Adipose tissue (tissue), 3 donors: ENCODE results near the gene ARHGAP25. TPM values are rescaled to one million over a fixed set of nuclear protein-coding genes. Genes with fewer than 3 reads are reported as not detected.

Experiments
- H3K27ac ChIP-seq: one replicate; pipeline ENCODE4 v1.5.1; 2013; ENCODE audit warnings: low read depth, low read length
- WGBS, 3 donors: extraction: QIAGEN DNeasy Blood & Tissue Kit; methylation state at CpG; one replicate each; pipeline ENCODE4 v1.1.7; 2013; 5-methylcytosine and 5-hydroxymethylcytosine counted together
- polyA plus RNA-seq, 3 donors: library from polyadenylated mRNA; stranded (reverse); fragments of 200-250 nt; gene quantifications; one replicate each; pipeline ENCODE4 v1.2.3, GENCODE V29; 2013
- donor health status: healthy with polysubstance abuse.
- donor health status: Bipolar disorder and iron deficiency.
- donor health status: healthy.

Gene ARHGAP25, protein sequence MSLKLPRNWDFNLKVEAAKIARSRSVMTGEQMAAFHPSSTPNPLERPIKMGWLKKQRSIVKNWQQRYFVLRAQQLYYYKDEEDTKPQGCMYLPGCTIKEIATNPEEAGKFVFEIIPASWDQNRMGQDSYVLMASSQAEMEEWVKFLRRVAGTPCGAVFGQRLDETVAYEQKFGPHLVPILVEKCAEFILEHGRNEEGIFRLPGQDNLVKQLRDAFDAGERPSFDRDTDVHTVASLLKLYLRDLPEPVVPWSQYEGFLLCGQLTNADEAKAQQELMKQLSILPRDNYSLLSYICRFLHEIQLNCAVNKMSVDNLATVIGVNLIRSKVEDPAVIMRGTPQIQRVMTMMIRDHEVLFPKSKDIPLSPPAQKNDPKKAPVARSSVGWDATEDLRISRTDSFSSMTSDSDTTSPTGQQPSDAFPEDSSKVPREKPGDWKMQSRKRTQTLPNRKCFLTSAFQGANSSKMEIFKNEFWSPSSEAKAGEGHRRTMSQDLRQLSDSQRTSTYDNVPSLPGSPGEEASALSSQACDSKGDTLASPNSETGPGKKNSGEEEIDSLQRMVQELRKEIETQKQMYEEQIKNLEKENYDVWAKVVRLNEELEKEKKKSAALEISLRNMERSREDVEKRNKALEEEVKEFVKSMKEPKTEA
- 10 to 100 TPM in 1 of 3 donors, 1 to 10 TPM in 2; 1.4 to 13.4 (median 7.2) TPM for polyA plus RNA-seq

GRCh38 chr2:68734688-68735525, at the start of gene ARHGAP25:
ARHGAP25 (plus strand) TSS chr2:68734811; CDS start chr2:68735200, 389 bp downstream.
- no peak within 1 kb of the TSS for H3K27ac ChIP-seq
- WGBS, 3 donors, result 40 to 71% (median 50%) methylated on average over 12 of the region's 12 CpGs

GRCh38 chr2:68686178-68686577, 48.4 kb upstream of the ARHGAP25 start:
- H3K27ac ChIP-seq, result no peak overlapping the region
- 71 to 86% (median 83%) methylated on average over 5 of the region's 5 CpGs for WGBS, 3 donors

DNA sequence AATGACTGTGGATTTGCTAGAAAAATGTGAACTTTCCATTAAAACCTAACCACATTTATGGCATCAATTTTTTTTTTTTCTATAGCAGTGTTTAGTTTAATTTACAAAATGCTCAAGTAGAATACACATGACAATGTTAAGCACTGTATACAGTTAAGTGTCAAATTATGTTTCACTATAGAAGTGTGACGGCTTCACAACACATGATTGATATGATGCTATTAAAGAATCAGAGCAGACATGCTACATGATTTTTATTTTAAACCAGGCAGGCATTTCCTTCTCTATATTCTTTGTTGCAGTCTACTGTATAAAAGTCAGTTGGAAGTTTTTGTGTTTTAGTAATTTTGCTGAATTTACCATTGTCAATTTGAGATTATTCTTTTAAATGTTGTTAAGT, 47.6 kb upstream of the ARHGAP25 start:
- no peak overlapping the region for H3K27ac ChIP-seq
- 89 to 93% (median 93%) methylated on average over 1 of the region's 1 CpG for WGBS, 3 donors

DNA sequence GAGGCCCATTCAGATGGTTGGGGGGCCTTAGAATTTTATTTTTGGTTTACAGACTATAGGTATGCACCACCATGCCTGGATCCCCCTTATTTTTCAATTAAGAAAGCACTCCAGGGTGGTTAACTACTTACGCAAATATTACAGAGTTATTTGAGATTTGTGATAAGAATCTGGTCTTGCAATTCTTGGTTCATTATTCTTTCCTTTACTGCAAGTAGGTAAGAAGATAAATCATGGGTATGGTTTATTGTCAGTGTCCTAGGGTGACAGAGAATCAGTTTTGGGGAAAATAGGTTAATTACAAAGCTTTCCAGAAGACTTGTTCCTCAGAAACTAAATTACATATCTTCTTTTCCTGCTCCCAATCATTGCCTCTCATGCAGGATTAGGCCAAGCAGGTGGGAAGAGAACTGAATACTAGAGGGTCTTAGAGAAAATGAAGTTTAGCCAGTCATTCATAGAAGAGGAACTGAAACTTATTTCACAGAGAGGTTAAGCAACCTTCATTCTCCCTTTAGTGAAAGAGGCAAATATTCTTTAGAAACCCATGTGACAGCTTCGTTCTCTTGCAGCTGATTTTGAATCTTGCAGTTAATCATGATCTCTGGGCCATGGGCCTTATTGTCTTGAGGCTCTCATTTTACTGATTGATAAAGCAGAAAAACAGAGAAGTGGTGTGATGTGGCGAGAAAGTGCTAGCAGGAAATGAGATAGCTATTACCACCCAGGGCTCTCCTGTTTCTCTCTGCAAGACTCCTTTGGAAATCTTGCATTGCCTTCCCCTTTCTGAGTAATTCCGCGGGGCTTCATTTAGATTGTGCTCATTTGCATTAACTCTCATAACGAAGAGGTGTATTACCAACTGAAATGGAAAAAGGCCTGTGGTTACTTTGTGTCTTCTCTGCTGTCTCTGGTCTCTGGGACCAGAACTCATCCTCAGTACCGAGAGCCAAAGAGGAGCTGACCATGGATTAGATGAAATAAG, 44.8 kb upstream of the ARHGAP25 start:
- H3K27ac ChIP-seq, result no peak overlapping the region
- WGBS, 3 donors, result 39 to 59% (median 58%) methylated on average over 7 of the region's 7 CpGs

- no peak overlapping the region for H3K27ac ChIP-seq
- WGBS, 3 donors, result 70 to 87% (median 74%) methylated on average over 3 of the region's 3 CpGs
Measured at GRCh38 chr2:68690851-68691250, 43.8 kb upstream of the ARHGAP25 start.

DNA sequence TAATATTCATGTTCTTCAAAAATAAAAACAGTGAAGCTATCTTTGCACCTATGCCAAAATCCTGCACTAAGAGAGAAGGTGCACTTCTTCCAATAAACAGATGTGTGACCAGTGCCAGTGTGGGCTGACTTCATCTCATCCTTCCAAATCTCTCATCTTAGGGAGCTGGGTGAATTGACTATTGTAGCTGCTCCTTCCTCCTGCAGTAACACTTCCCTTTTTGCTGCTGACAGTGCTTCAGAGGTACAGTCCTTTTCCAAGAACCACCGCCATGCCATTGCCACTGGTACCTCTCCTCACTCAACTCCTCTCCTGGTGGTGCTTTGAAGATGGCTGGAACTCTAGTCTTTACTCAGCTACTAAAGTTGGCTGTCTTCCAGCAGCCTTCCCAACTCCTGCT, 42.1 kb upstream of the ARHGAP25 start:
- 56 to 96% (median 75%) methylated on average over 1 of the region's 1 CpG for WGBS, 3 donors
- H3K27ac ChIP-seq, result no peak overlapping the region

DNA sequence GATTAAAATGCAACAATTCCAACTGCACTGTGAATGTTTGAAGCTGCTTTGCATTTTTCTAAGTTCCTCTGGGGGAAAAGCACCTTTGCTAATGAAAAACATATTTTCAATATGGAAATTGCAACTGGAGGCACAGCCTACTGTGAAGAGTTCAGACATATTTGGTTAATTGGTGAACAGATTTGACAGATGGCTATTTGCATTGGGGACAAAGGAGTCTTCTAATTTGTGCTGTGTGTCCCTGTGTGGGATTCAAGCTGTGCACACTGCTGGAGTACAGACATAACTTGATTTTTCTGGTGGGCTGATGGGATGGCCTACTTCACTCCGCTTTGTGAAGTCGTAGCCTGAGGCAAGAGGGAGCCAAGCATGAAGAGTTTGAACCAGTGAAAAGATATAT, 40.7 kb upstream of the ARHGAP25 start:
- H3K27ac ChIP-seq, result no peak overlapping the region
- WGBS, 3 donors, result 56 to 98% (median 98%) methylated on average over 2 of the region's 2 CpGs

- 84 to 87% (median 84%) methylated on average over 4 of the region's 4 CpGs for WGBS, 3 donors
- no peak overlapping the region for H3K27ac ChIP-seq
Measured at GRCh38 chr2:68695971-68696370, 38.6 kb upstream of the ARHGAP25 start.

DNA sequence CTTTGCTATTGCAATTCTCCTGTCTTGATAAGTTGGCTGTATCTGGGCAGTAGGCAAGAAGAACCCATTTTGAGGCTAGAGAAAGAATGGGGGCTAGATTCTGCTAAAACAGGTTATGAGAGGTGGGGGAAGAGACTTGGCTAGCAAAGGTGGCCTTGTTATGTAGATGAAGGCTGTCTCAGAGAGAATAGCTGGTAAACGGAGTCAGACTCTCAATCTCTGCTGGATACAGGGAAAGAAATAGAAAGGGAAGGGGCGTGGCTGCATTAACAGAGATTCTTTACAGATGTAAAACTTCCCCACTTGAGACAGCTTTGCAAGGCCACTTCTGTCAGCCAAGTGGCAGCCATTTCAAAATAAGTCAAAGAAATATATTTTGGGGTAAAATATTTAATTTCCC, 38.1 kb upstream of the ARHGAP25 start:
- 69 to 92% (median 91%) methylated on average over 2 of the region's 2 CpGs for WGBS, 3 donors
- H3K27ac ChIP-seq, result no peak overlapping the region

DNA sequence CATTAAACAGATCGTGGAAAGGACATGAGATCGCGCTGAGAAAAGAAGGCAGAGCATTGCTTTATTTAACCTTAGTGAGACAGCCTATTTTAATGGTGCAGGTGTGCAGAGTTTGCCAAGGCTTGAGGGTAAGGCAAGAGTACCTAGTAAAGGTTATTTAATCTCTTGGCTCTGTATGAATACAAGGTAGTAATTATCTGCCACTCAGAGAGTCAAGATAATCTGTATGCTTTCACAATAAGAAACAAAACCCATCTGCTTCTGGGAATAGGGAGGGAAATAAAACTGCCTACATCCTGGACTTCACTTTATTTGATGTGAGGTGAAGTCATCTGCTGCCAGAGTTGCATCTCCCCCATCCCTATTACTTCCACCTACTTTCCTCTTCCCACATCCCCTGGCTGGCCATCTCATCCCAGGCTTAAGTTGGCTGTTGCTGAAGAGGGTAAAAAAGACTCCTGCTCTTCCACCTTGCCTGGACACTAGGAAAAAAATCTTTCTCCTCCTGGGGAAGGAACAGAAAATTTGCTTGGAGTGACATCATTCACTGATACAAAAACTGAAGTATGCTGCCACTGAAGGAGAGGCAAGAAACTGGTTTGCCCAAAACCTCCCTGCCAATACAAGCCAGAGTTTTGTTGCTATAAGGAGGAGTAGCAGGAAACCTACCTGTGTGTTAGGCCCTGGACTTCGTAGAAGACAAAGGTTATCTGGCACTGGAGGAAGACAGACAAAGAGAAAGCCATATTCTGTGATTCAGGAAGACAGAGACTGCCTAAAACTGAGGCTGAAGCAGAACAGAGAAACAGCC, 35.8 kb upstream of the ARHGAP25 start:
- WGBS, 3 donors, result 66 to 83% (median 77%) methylated on average over 4 of the region's 4 CpGs

DNA sequence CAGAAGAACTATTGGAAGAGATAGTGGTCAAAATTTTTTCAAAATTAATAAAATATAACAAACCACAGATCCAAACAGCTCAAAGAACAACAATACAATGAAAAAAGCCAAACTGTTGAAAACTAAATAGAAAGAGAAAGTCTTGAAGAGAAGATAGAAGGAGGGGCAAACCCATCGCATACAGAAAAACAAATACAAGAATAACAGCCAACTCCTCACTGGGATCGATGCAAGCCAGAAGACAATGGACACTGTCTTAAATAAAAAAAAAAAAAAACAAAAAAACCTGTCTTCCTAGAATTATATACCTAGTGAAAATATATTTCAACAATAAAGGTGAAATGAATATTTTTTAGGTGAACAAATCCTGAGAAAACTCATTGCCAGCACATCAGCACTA, 34.1 kb upstream of the ARHGAP25 start:
- no peak overlapping the region for H3K27ac ChIP-seq
- 91 to 98% (median 98%) methylated on average over 2 of the region's 2 CpGs for WGBS, 3 donors

More for the DNA sequence above, 35.8 kb upstream of the ARHGAP25 start:
- H3K27ac ChIP-seq, result no peak overlapping the region

DNA sequence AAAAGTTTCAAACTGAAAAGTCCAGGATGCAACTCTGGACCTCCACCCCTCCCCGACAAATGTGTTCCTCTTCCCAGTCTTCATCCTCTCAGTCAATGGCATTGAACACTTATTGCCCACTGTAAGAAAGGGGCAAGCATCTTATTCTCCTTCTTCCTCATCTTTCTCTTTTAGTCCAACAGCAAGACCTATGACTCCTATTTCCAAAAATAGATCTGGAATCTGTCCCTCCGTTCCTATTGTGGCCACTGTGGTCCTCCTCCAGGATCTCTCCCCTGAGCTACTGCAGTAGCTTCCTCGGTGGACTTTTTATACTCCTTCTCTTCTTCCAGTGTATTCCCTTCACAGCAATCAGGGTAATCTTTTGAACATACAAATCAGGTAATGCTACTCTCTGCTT, 28.0 kb upstream of the ARHGAP25 start:
- 74 to 78% (median 77%) methylated on average over 3 of the region's 3 CpGs for whole genome bisulfite sequencing, 3 donors
- no peak overlapping the region for H3K27ac ChIP-seq

DNA sequence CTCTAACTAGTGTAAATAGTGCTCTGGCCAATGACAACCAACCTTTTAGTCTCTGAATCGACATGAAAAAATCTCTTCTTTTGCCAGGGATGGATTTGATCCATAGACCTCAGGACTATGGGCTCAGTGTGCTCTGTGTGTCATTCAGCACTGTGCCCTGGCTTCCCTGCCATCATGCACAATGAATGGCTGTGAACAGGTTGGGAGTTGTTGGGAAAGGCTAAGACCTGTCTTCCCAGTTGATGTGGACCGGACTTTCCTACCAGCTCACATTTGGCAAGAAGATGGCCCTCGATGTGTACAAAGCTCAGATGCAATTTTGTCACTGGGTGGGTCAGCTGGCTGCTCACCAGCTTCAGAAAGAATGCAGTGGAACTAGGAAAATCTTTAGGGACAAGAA, 26.0 kb upstream of the ARHGAP25 start:
- H3K27ac ChIP-seq, result no peak overlapping the region

GRCh38 chr2:68709421-68709911, 25.1 kb upstream of the ARHGAP25 start:
- no peak overlapping the region for H3K27ac ChIP-seq
- 7 to 15% (median 10%) methylated on average over 5 of the region's 5 CpGs for WGBS, 3 donors

More for the DNA sequence above, 26.0 kb upstream of the ARHGAP25 start:
- WGBS, 3 donors, result 58 to 79% (median 78%) methylated on average over 3 of the region's 3 CpGs

- WGBS, 3 donors, result 75 to 100% (median 91%) methylated on average over 1 of the region's 1 CpG
- H3K27ac ChIP-seq, result no peak overlapping the region
Measured at GRCh38 chr2:68710336-68710735, 24.3 kb upstream of the ARHGAP25 start.

GRCh38 chr2:68710756-68711155, 23.9 kb upstream of the ARHGAP25 start:
- WGBS, 3 donors, result 75 to 88% (median 86%) methylated on average over 1 of the region's 1 CpG
- H3K27ac ChIP-seq, result no peak overlapping the region

DNA sequence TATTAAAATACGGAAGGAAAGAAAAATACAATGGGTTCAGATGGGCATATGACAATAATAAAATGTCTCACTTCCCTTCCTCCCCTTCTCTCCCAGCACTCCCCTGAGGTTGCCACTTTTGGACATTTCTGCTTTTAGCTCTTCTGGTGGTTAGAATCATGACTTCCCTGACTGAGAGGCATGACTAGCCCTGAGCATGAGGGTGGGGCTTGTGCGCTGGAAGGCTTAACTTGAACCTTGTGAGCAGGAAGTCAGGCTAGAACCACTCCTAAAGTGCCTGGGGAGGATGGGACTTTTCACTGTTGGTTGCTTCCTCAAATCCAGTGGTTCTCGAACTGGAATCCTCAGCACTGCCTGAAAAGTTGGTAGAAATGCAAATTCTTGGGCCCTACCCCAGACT, 19.7 kb upstream of the ARHGAP25 start:
- no peak overlapping the region for H3K27ac ChIP-seq
- WGBS, 3 donors, result 37 to 60% (median 51%) methylated on average over 3 of the region's 3 CpGs
